Progenitor cell of endocrine pancreas (in vitro differentiated cells): Measurements from ENCODE around the gene N4BP2L2. TPM values are rescaled to one million over a fixed set of nuclear protein-coding genes. Genes with fewer than 3 reads are reported as not detected.

Source experiments
- DNase-seq: peaks from one replicate; pipeline ENCODE4 v3.0.0; 2021; ENCODE audit warnings: low spot score; ENCODE audit not compliant: unreplicated experiment
- H3K27ac Mint-ChIP-seq: 2 replicates; pipeline ENCODE4 v1.8.0; 2021; ENCODE audit warnings: mild to moderate bottlenecking, moderate library complexity, mixed read lengths
- H3K27me3 Mint-ChIP-seq: 2 replicates; pipeline ENCODE4 v1.8.0; 2021; ENCODE audit warnings: mixed read lengths
- H3K36me3 Mint-ChIP-seq: 2 replicates; pipeline ENCODE4 v1.8.0; 2022; ENCODE audit warnings: mixed read lengths; ENCODE audit not compliant: insufficient read depth
- H3K4me1 Mint-ChIP-seq: 2 replicates; pipeline ENCODE4 v1.8.0; 2021; ENCODE audit warnings: low read depth, mixed read lengths
- H3K4me3 Mint-ChIP-seq: 2 replicates; pipeline ENCODE4 v1.8.0; 2021; ENCODE audit warnings: low read depth, mild to moderate bottlenecking, moderate library complexity, mixed read lengths
- H3K9me3 Mint-ChIP-seq: 2 replicates; pipeline ENCODE4 v1.8.0; 2021; ENCODE audit warnings: low read depth, mixed read lengths
- CTCF ChIP-seq: fragments of 200-600 bp; sonication (generic); IDR thresholded peaks from one replicate; pipeline ENCODE4 v1.5.0; 2021; ENCODE audit warnings: antibody characterized with exemption, mild to moderate bottlenecking; ENCODE audit not compliant: unreplicated experiment
- total RNA-seq: library from RNA; stranded (reverse); gene quantifications from 2 replicates; pipeline ENCODE4 v1.2.1, GENCODE V29; 2021

N4BP2L2 gene
- total RNA-seq, 1 donor from 2014 or later = 155 TPM

GRCh38 chr13:32409001-32409313, 129.6 kb downstream of the N4BP2L2 start:
- no peaks in the 10 kb centered on the region for H3K9me3 Mint-ChIP-seq
- no peak overlapping the region for H3K4me3 Mint-ChIP-seq
- H3K36me3 Mint-ChIP-seq = peaks cover 19% of the 10 kb centered on the region
- peaks cover 14% of the 10 kb centered on the region for H3K4me1 Mint-ChIP-seq
- no peak overlapping the region for H3K27ac Mint-ChIP-seq
- no peak for TF ChIP-seq CTCF
- H3K27me3 Mint-ChIP-seq = peaks cover 61% of the 10 kb centered on the region
- DNase-seq = no peak

DNA sequence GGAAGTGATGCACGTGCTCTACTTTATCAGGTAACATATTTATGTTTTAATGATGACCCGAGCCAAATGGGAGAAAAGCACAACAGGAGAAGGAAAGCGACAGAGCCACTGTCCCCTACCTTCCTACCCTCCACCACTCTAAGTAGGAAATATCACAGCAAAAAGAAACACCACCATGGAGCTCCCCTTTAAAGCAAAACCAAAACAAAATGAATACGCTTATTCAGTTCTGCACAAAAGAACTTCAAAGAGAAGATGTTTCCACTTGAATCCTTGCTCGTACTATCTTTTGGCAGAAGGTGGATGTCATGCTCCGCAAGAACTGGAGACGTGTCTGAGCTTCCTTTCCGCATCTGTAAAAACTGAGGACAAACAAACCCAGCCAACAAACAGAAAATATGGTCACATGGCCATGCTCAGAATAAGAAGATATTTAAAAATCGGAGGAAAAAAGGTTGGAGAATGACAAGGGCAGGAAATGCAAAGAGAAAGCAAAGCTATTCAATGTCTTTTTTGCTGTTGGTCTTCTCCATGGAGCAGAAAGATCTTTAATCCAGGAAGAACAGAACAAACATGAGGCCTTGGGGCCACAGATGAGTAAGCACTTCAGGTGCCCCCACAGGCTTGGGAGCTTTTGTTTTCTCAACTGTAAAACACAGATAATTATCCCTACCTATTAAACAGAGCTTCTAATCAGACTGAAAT, 130.1 kb downstream of the N4BP2L2 start:
- DNase-seq = no peak
- Mint-ChIP-seq H3K36me3 (peaks cover 19% of the 10 kb centered on the region), H3K4me3 (no peak overlapping the region), H3K27me3 (peaks cover 66% of the 10 kb centered on the region), H3K27ac (no peak overlapping the region), H3K9me3 (no peaks in the 10 kb centered on the region), H3K4me1 (peaks cover 14% of the 10 kb centered on the region)
- no peak for TF ChIP-seq CTCF

DNA sequence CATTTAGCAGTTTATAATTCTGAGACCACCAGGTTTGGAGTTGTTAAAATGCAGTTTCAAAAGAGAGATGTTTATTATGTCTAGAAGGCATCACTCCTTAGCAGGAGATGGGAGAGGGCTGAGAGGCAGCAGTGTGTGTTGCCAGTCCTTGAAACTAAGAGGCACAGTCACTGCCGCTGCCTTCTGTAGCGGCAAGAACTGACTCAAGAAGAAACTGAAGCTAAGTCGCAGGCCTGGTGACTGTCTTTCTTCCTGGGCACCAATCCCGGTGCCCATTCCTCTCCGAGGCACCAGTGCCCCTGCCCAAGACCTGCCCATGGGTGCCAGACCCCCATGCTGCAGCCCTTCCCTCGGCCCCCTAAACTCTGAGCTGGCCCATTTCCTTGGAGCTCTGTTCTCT, 130.7 kb downstream of the N4BP2L2 start:
- Mint-ChIP-seq H3K4me3 (no peak overlapping the region), H3K4me1 (peaks cover 14% of the 10 kb centered on the region), H3K27ac (no peak overlapping the region), H3K27me3 (peaks cover 72% of the 10 kb centered on the region), H3K9me3 (no peaks in the 10 kb centered on the region), H3K36me3 (peaks cover 23% of the 10 kb centered on the region)
- no peak for TF ChIP-seq CTCF
- DNase-seq = no peak

DNA sequence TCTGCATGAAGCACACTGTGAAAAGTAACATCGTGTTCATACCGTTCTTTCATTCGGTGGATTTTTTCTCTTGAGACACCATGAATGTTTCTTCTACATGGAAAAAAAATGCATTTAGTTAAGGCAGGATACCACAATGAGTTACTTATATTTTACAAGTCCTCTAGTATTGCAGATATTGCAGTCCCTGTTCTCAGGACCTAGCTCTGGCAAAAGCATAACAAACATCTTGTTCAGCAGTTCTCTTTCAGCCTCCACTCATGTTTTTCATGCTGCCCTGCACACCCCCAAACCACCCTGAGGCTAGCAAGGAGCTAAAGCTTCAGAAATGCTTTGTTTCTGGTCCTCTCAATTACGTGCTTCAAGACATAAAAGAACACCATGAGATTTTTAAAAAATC, 135.5 kb downstream of the N4BP2L2 start:
- H3K36me3 Mint-ChIP-seq = peaks cover 32% of the 10 kb centered on the region
- no peak for TF ChIP-seq CTCF
- no peak for DNase-seq
- no peaks in the 10 kb centered on the region for H3K9me3 Mint-ChIP-seq
- H3K27me3 Mint-ChIP-seq = peaks cover 54% of the 10 kb centered on the region
- no peak overlapping the region for H3K27ac Mint-ChIP-seq
- H3K4me3 Mint-ChIP-seq = no peak overlapping the region
- H3K4me1 Mint-ChIP-seq = peaks cover 8% of the 10 kb centered on the region

DNA sequence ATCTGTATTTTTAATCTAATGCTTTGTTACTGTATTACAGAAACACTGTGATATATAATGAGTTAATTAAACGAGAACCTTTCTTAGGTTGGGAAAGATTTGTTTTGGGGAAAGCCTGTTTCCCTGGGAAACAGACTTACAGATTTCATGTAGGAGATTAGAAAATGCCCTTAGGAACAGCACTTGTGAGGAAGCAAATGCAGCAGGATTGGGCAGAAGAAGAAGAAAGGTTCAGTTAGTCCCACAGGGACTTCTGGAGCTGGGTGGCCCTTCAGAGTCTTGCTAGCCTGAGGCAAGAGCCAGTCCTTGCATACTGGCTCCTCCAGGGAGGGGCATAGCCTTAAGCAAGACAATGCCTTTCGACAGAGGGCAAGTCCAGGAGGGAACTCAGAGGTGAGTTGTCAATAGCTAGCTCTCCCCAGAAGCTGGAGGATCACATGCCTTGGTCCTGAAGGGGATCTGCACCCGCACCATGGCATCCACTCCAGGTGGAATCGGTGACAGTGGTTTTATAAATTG, 147.4 kb downstream of the N4BP2L2 start:
- TF ChIP-seq CTCF = no peak
- Mint-ChIP-seq H3K36me3 (peaks cover 3% of the 10 kb centered on the region), H3K9me3 (no peaks in the 10 kb centered on the region), H3K4me1 (no peaks in the 10 kb centered on the region), H3K27me3 (peaks cover 6% of the 10 kb centered on the region), H3K4me3 (no peak overlapping the region), H3K27ac (no peak overlapping the region)
- DNase-seq = no peak
